Measurements from ENCODE around the gene KATNAL2.

Gene KATNAL2

GRCh38 chr18:46917108-46917802, at the start of gene KATNAL2, which contains the start of gene PIAS2:
TSS of gene KATNAL2 (plus strand) at chr18:46917602. CDS start at chr18:46946873, 29,271 bp downstream.
TSS of gene PIAS2 (minus strand) at chr18:46917507. CDS start at chr18:46917345, 162 bp downstream.
- DNase-seq = peak; percentile 43

GRCh38 chr18:46868169-46868921, 49.1 kb upstream of the KATNAL2 start:
- no peak for DNase-seq

- no peak for DNase-seq
Observed at GRCh38 chr18:46877329-46877987, 39.9 kb upstream of the KATNAL2 start.

- no peak for DNase-seq
Observed at GRCh38 chr18:46883180-46883579, 34.2 kb upstream of the KATNAL2 start.

- no peak for DNase-seq
Observed at GRCh38 chr18:46886893-46887292, 30.5 kb upstream of the KATNAL2 start.

GRCh38 chr18:46888965-46889364, 28.4 kb upstream of the KATNAL2 start:
- no peak for DNase-seq

GRCh38 chr18:46891742-46892214, 25.6 kb upstream of the KATNAL2 start:
- DNase-seq = no peak

GRCh38 chr18:46892842-46893241, 24.6 kb upstream of the KATNAL2 start:
- no peak for DNase-seq

- DNase-seq = no peak
Observed at GRCh38 chr18:46893360-46893759, 24.0 kb upstream of the KATNAL2 start.

- DNase-seq = no peak
Observed at GRCh38 chr18:46894124-46894523, 23.3 kb upstream of the KATNAL2 start.

- DNase-seq = no peak
Observed at GRCh38 chr18:46899274-46899948, 18.0 kb upstream of the KATNAL2 start.

GRCh38 chr18:46903406-46903805, 14.0 kb upstream of the KATNAL2 start:
- DNase-seq = no peak

- no peak for DNase-seq
Observed at GRCh38 chr18:46909497-46909896, 7.9 kb upstream of the KATNAL2 start.

- DNase-seq = no peak
Observed at GRCh38 chr18:46910856-46911255, 6.5 kb upstream of the KATNAL2 start.

GRCh38 chr18:46915800-46916550, 1.4 kb upstream of the KATNAL2 start:
- no peak for DNase-seq

GRCh38 chr18:46916551-46917107, 773 bp upstream of the KATNAL2 start:
- DNase-seq = peak; percentile 3

- peak; percentile 3 for DNase-seq
Observed at GRCh38 chr18:46917803-46918600, 600 bp downstream of the KATNAL2 start.

GRCh38 chr18:46920067-46920466, 2.7 kb downstream of the KATNAL2 start:
- DNase-seq = no peak

GRCh38 chr18:46920653-46921052, 3.3 kb downstream of the KATNAL2 start:
- no peak for DNase-seq

- DNase-seq = no peak
Observed at GRCh38 chr18:46939337-46939963, 22.0 kb downstream of the KATNAL2 start.
